ENCODE data around the gene DZIP3. TPM values are rescaled to one million over a fixed set of nuclear protein-coding genes. Genes with fewer than 3 reads are reported as not detected.

The DZIP3 gene
- total and polyA plus RNA-seq, 2 of the 13 experiments (the other 11 are each of a cell fraction or from before 2014, with no cell fraction given): 11.3 to 17.3 TPM

DNA sequence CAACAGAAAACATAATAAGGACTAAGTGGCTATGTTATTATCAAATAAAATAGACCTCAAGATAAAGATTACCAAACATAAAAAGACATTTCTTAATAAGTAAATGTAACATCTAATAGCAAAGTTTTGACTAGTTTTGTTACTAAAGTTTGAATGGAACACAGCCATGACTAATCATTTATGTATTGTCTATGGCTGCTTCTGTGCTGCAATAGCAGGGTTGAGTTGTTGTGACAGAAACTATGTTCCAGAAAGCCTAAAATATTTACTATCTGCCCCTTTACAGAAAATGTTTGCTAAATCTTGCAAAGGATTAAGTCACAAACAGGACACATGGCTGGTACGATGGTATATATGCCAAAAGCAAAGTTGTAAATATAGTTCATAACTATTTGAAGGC lies 41.2 kb upstream of the DZIP3 start (continued):
- TF ChIP-seq NONO (IDR thresholded peaks at IDR 0.05): no peak
- no peak for TF ChIP-seq NONO (CRISPR knock-in tag; conservative IDR thresholded peaks at IDR 0.05)

DNA sequence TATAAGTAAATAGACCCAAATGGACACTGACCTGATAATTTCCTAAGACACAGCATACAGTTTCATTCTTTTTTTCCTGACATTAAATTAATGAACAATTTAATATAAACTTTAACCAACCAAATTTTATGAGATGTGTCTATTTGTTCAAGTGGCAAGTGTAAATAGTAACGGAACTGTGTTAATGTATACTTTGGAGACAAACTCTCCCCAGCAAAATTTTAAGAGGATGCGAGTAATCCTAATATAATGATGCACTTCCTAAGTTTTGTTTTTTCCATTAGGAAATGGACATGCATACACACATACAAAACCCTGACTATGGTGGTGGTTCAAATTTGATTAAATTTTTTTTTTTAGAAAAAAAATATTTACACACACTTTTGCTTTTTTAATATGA lies 40.6 kb upstream of the DZIP3 start:
- ATAC-seq (no peak), DNase-seq (ENCODE audit: low spot score) (no peak), FAIRE-seq (no peak)
- ChIA-PET POLR2A (no interaction called here), CTCF (ENCODE audit: low intra/inter-chr PET ratio, low total read pairs) (no interaction called here)
- 96% methylated on average over 2 of the region's 2 CpGs for WGBS (ENCODE audit: low lambda C conversion rate)
- Histone ChIP-seq H3K4me2 (ENCODE audit: low read depth, low read length) (no peak overlapping the region), H3K4me3 (replicated peaks in 1 of 3; ENCODE audit: insufficient read depth in 1 of 3, low read depth in 2 of 3, low read length in 3 of 3) (no peak overlapping the region), H3K36me3 (replicated peaks in 1 of 2; ENCODE audit: control insufficient read depth in 1 of 2, insufficient read depth in 2 of 2, low read length in 2 of 2) (peaks cover 0 to 9% of the 10 kb centered on the region in 2 experiments; a peak in 2 of 5 replicates), H3K79me2 (ENCODE audit: insufficient read depth, low read length) (no peaks in the 10 kb centered on the region), H3K4me1 (ENCODE audit: insufficient read depth, low read length) (no peaks in the 10 kb centered on the region), H3K27me3 (ENCODE audit: control insufficient read depth in 1 of 2, insufficient read depth in 2 of 2, low read length in 2 of 2) (no peaks in the 10 kb centered on the region), H3K9me3 (ENCODE audit: low read length) (no peaks in the 10 kb centered on the region), H3K27ac (ENCODE audit: extremely low read length, insufficient read depth, low read length) (no peak overlapping the region), H2AFZ (ENCODE audit: low read length) (no peak overlapping the region), H4K20me1 (ENCODE audit: insufficient read depth, low read length) (no peaks in the 10 kb centered on the region), H3K9ac (ENCODE audit: insufficient read depth, low read depth, low read length) (no peak overlapping the region)
- intact Hi-C loops (cut with micrococcal nuclease; ENCODE audit: unreplicated experiment): no loop called here
- BruUV-seq (replicated peaks): no TSS peak
- in situ Hi-C loops (cut with HindIII; ENCODE audit: extremely low pct_ligation_motif_present, low pct_unique_long_range_greater_than_20kb): no loop called here
- TF ChIP-seq, protein P1, sequence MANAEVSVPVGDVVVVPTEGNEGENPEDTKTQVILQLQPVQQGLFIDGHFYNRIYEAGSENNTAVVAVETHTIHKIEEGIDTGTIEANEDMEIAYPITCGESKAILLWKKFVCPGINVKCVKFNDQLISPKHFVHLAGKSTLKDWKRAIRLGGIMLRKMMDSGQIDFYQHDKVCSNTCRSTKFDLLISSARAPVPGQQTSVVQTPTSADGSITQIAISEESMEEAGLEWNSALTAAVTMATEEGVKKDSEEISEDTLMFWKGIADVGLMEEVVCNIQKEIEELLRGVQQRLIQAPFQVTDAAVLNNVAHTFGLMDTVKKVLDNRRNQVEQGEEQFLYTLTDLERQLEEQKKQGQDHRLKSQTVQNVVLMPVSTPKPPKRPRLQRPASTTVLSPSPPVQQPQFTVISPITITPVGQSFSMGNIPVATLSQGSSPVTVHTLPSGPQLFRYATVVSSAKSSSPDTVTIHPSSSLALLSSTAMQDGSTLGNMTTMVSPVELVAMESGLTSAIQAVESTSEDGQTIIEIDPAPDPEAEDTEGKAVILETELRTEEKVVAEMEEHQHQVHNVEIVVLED (CRISPR knock-in tag; IDR thresholded peaks at IDR 0.05; ENCODE audit: borderline replicate concordance): no peak
- TF ChIP-seq ELF4 (CRISPR knock-in tag; IDR thresholded peaks at IDR 0.05; ENCODE audit: borderline replicate concordance): no peak
- no peak for TF ChIP-seq KDM4B (CRISPR knock-in tag; IDR thresholded peaks at IDR 0.05)
- TF ChIP-seq ZNF577 (CRISPR knock-in tag; IDR thresholded peaks at IDR 0.05; ENCODE audit: borderline replicate concordance, low read depth): no peak
- no peak for TF ChIP-seq HNRNPH1 (optimal IDR thresholded peaks at IDR 0.05; ENCODE audit: low read depth, low read length)
- TF ChIP-seq NONO (IDR thresholded peaks at IDR 0.05): no peak
- TF ChIP-seq NONO (CRISPR knock-in tag; conservative IDR thresholded peaks at IDR 0.05): no peak
